GM03348 (cell line): ENCODE results near the gene SKAP1.

ENCODE experiments used
- DNase-seq: peaks from one replicate; pipeline ENCODE4 v3.0.0; 2012; ENCODE audit warnings: low spot score

SKAP1 gene

GRCh38 chr17:48244814-48245213 lies 185.2 kb downstream of the SKAP1 start:
- peak; percentile 7 for DNase-seq

- peak; percentile 16 for DNase-seq
These were observed 185.8 kb downstream of the SKAP1 start for GRCh38 chr17:48244121-48244711.

GRCh38 chr17:48241770-48242497 lies 188.1 kb downstream of the SKAP1 start:
- no peak for DNase-seq

- DNase-seq, result peak; percentile 68
These were observed 188.9 kb downstream of the SKAP1 start for GRCh38 chr17:48241131-48241591.

- DNase-seq, result no peak
These were observed 189.4 kb downstream of the SKAP1 start for GRCh38 chr17:48240562-48241130.

GRCh38 chr17:48240122-48240521 lies 189.9 kb downstream of the SKAP1 start:
- DNase-seq, result no peak

- DNase-seq, result no peak
These were observed 190.4 kb downstream of the SKAP1 start for GRCh38 chr17:48239603-48239995.

- no peak for DNase-seq
These were observed 190.9 kb downstream of the SKAP1 start for GRCh38 chr17:48238933-48239602.

- DNase-seq, result no peak
These were observed 192.6 kb downstream of the SKAP1 start for GRCh38 chr17:48237456-48237855.

- DNase-seq, result peak; percentile 18
These were observed 193.3 kb downstream of the SKAP1 start for GRCh38 chr17:48236681-48237134.

- DNase-seq, result no peak
These were observed 195.1 kb downstream of the SKAP1 start for GRCh38 chr17:48234922-48235321.

GRCh38 chr17:48231995-48232959 lies 197.7 kb downstream of the SKAP1 start:
- no peak for DNase-seq

- DNase-seq, result no peak
These were observed 200.1 kb downstream of the SKAP1 start for GRCh38 chr17:48229936-48230335.

GRCh38 chr17:48228720-48229119 lies 201.3 kb downstream of the SKAP1 start:
- no peak for DNase-seq

- DNase-seq, result no peak
These were observed 204.1 kb downstream of the SKAP1 start for GRCh38 chr17:48225725-48226567.

- no peak for DNase-seq
These were observed 206.1 kb downstream of the SKAP1 start for GRCh38 chr17:48223945-48224344.

- DNase-seq, result no peak
These were observed 210.4 kb downstream of the SKAP1 start for GRCh38 chr17:48219617-48220016.

- DNase-seq, result peak; percentile 71
These were observed 214.4 kb downstream of the SKAP1 start for GRCh38 chr17:48215583-48216139.

- no peak for DNase-seq
These were observed 216.2 kb downstream of the SKAP1 start for GRCh38 chr17:48213797-48214196.

GRCh38 chr17:48211787-48212186 lies 218.2 kb downstream of the SKAP1 start:
- no peak for DNase-seq
